SU-DHL-6 (cell line): ENCODE results near the gene CCL1.

Experiments used
- H2AFZ ChIP-seq: fragments of 200-600 bp; sonication (generic); 2 replicates; pipeline ENCODE4 v1.6.1; 2014; ENCODE audit warnings: low read depth, mild to moderate bottlenecking, moderate library complexity, mixed read lengths, antibody characterized with exemption, low read length; ENCODE audit not compliant: severe bottlenecking
- H3F3A ChIP-seq: fragments of 200-600 bp; shearing (Covaris generic); 2 replicates; pipeline ENCODE4 v1.6.0; 2016; ENCODE audit warnings: antibody characterized with exemption, mild to moderate bottlenecking; ENCODE audit not compliant: insufficient read depth
- H3K27ac ChIP-seq: fragments of 200-600 bp; sonication (generic); 2 replicates; pipeline ENCODE4 v1.5.1; 2016; ENCODE audit warnings: low read depth, mild to moderate bottlenecking, low read length, moderate library complexity, mixed read lengths
- H3K27me3 ChIP-seq: fragments of 200-600 bp; sonication (generic), shearing (Covaris generic); 2 replicates; pipeline ENCODE4 v1.6.0; 2014; ENCODE audit warnings: mild to moderate bottlenecking, low read length
- H3K36me3 ChIP-seq: fragments of 200-600 bp; sonication (generic); 2 replicates; pipeline ENCODE4 v1.6.1; 2014; ENCODE audit warnings: mild to moderate bottlenecking, low read length, mixed read lengths
- H3K4me2 ChIP-seq: fragments of 300-600, 200-600 bp; shearing (Covaris generic), sonication (generic); 2 replicates; pipeline ENCODE4 v1.6.0; 2014; ENCODE audit warnings: low read length, low read depth, mild to moderate bottlenecking; ENCODE audit not compliant: poor library complexity, severe bottlenecking
- H3K4me3 ChIP-seq: fragments of 200-600 bp; sonication (generic); 2 replicates; pipeline ENCODE4 v1.5.1; 2014; ENCODE audit warnings: antibody characterized with exemption, low read length, mild to moderate bottlenecking, mixed read lengths; ENCODE audit not compliant: insufficient read depth, poor library complexity, severe bottlenecking
- H3K79me2 ChIP-seq: fragments of 200-600 bp; sonication (generic); 2 replicates; pipeline ENCODE4 v1.6.1; 2014; ENCODE audit warnings: mild to moderate bottlenecking, low read length, moderate library complexity; ENCODE audit not compliant: insufficient read depth
- H3K9ac ChIP-seq: fragments of 200-600 bp; sonication (generic); 2 replicates; pipeline ENCODE4 v1.7.0; 2014; ENCODE audit warnings: mild to moderate bottlenecking, low read length
- H3K9me2 ChIP-seq: fragments of 200-600 bp; sonication (generic); replicated peaks from 2 replicates; pipeline ENCODE4 v1.6.1; 2014; ENCODE audit warnings: low read length; ENCODE audit not compliant: insufficient read depth
- H3K9me3 ChIP-seq: fragments of 200-600 bp; sonication (generic); 2 replicates; pipeline ENCODE4 v1.6.1; 2014; ENCODE audit warnings: low read length, mixed read lengths; ENCODE audit not compliant: insufficient read depth
- H4K20me1 ChIP-seq: fragments of 200-600 bp; sonication (generic); 2 replicates; pipeline ENCODE4 v1.6.1; 2014; ENCODE audit warnings: low read depth, mild to moderate bottlenecking, antibody characterized with exemption, low read length, moderate library complexity, mixed read lengths
- EZH2phosphoT487 ChIP-seq: fragments of 200-600 bp; sonication (generic), shearing (Covaris generic); conservative IDR thresholded peaks from 2 replicates; pipeline ENCODE4 v1.6.1; 2018; ENCODE audit warnings: mild to moderate bottlenecking, antibody characterized with exemption, low read length, moderate library complexity, mixed read lengths
- TF ChIP-seq, protein P1 (sequence below): fragments of 200-600 bp; sonication (generic); IDR thresholded peaks from one replicate; pipeline ENCODE4 v1.5.1; 2017; ENCODE audit warnings: antibody characterized with exemption, mild to moderate bottlenecking, low read length, moderate library complexity; ENCODE audit not compliant: insufficient read depth, poor library complexity, severe bottlenecking

CCL1 gene

DNA sequence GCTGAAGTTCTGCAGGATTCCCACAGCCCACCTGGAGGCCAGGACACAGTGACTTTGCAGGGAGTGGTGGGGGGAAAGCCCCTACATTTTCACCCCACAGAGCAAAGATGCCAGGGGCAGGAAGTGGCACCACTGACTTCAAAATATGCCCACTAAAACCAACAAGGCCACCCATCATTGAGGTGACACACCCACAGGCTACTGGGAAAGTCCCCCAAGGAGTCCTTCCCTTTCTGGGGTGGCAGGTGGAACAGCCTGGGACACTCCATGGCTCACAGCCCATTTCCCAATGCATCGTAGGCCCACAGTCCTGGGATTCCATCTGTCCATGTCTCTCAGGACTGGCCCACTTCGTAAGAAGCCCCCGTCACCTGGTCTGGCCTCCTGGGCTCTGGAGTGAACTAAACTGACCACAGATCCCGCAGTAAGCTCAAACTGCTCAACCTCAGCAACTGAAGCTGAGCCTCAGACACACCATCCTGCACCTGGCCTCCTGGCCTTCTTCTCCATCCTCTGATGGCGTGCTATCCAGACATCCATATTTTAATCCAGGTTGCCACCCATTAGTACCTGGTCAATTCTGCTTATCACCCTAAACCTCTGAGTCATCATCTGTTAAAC lies 7.5 kb upstream of the CCL1 start:
- H3K4me3 ChIP-seq = no peak overlapping the region
- H3K27ac ChIP-seq = no peak overlapping the region
- H3K27me3 ChIP-seq = no peaks in the 10 kb centered on the region
- H3K9me3 ChIP-seq = no peaks in the 10 kb centered on the region
- H3K9me2 ChIP-seq = no peaks in the 10 kb centered on the region
- H3K36me3 ChIP-seq = no peaks in the 10 kb centered on the region
- TF ChIP-seq EZH2phosphoT487 = no peak
- TF ChIP-seq, protein P1, sequence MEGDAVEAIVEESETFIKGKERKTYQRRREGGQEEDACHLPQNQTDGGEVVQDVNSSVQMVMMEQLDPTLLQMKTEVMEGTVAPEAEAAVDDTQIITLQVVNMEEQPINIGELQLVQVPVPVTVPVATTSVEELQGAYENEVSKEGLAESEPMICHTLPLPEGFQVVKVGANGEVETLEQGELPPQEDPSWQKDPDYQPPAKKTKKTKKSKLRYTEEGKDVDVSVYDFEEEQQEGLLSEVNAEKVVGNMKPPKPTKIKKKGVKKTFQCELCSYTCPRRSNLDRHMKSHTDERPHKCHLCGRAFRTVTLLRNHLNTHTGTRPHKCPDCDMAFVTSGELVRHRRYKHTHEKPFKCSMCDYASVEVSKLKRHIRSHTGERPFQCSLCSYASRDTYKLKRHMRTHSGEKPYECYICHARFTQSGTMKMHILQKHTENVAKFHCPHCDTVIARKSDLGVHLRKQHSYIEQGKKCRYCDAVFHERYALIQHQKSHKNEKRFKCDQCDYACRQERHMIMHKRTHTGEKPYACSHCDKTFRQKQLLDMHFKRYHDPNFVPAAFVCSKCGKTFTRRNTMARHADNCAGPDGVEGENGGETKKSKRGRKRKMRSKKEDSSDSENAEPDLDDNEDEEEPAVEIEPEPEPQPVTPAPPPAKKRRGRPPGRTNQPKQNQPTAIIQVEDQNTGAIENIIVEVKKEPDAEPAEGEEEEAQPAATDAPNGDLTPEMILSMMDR = no peak
- H3K4me2 ChIP-seq = no peak overlapping the region
- H3K79me2 ChIP-seq = no peaks in the 10 kb centered on the region
- H2AFZ ChIP-seq = no peak overlapping the region
- H4K20me1 ChIP-seq = no peaks in the 10 kb centered on the region
- H3K9ac ChIP-seq = no peak overlapping the region
- no peaks in the 10 kb centered on the region for H3F3A ChIP-seq

DNA sequence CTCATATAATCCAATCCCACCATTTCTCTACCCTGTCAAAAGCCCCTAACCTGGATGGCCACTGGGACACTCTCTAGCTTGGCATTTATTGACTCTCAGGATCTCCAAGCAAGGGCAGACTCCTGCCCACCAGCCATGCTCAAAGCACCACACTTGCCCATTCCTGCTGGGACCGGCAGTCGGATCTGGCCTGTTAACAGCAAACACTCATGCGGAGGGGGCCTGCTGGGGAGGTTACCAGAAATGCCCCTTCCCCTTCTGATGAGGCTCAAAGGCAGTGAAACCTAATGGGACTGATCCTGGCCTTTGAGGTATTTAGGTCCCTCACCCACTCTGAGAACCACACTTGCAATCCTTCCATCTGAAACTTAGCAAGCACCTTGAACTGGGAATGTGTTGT lies 6.5 kb upstream of the CCL1 start:
- Histone ChIP-seq H3K9ac (no peak overlapping the region), H3K79me2 (no peaks in the 10 kb centered on the region), H3K36me3 (no peaks in the 10 kb centered on the region), H3K4me3 (no peak overlapping the region), H4K20me1 (no peaks in the 10 kb centered on the region), H2AFZ (no peak overlapping the region), H3K9me2 (no peaks in the 10 kb centered on the region), H3F3A (no peaks in the 10 kb centered on the region), H3K9me3 (no peaks in the 10 kb centered on the region), H3K4me2 (no peak overlapping the region), H3K27ac (no peak overlapping the region), H3K27me3 (no peaks in the 10 kb centered on the region)
- no peak for TF ChIP-seq EZH2phosphoT487
- TF ChIP-seq, protein P1 = no peak

DNA sequence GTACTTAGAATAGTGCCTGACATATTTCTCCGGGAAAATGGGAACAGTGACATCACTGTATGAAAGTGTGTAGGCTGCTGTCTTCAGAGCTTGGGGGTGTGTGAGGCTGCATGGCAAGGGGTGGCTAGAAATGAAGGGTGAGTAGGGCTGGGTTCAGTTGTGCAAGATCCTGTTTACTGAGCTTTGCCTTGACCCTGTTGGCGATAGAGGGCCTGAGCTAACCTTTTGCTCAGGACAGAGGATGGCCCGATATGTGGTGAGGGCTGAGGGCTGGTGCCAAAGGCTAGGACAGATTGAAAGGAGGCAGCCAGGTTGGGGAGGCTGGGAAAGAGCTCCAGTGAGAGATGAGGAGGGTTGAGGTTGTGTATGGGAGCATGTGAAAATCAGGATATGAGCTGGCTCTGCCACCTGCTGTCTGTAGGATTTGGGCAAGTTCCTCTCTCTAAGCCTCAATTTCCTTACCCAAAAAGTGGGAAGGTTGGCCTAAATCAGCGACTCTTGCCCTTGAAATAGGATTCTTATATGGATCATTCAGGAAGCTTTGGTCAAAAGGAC lies 6.0 kb upstream of the CCL1 start:
- H3K27me3 ChIP-seq = no peaks in the 10 kb centered on the region
- TF ChIP-seq, protein P1 = no peak
- TF ChIP-seq EZH2phosphoT487 = no peak
- H3F3A ChIP-seq = no peaks in the 10 kb centered on the region
- H3K36me3 ChIP-seq = no peaks in the 10 kb centered on the region
- no peak overlapping the region for H2AFZ ChIP-seq
- H3K9ac ChIP-seq = no peak overlapping the region
- no peaks in the 10 kb centered on the region for H3K79me2 ChIP-seq
- no peak overlapping the region for H3K27ac ChIP-seq
- H3K4me3 ChIP-seq = no peak overlapping the region
- no peaks in the 10 kb centered on the region for H4K20me1 ChIP-seq
- no peaks in the 10 kb centered on the region for H3K9me2 ChIP-seq
- no peak overlapping the region for H3K4me2 ChIP-seq
- no peaks in the 10 kb centered on the region for H3K9me3 ChIP-seq
